Peyer's patch (tissue), 4 donors: ENCODE data around the gene MACROD2. TPM values are rescaled to one million over a fixed set of nuclear protein-coding genes. Genes with fewer than 3 reads are reported as not detected.

Experiments used
- DNase-seq, 3 donors: peaks; one replicate each; pipeline ENCODE4 v3.0.0-alpha.2; 2017 to 2019
- H3K27ac ChIP-seq, 4 donors: fragments of 200-600 bp; sonication (generic); one replicate each; pipeline ENCODE4 v1.5.1; 2016 to 2019
- H3K27me3 ChIP-seq, 2 donors: fragments of 200-600 bp; sonication (generic); one replicate each; pipeline ENCODE4 v1.5.1; 2019
- H3K36me3 ChIP-seq, 3 donors: fragments of 200-600 bp; sonication (generic); one replicate each; pipeline ENCODE4 v1.5.1; 2016 to 2019
- H3K4me1 ChIP-seq, 4 donors: fragments of 200-600 bp; sonication (generic); one replicate each; pipeline ENCODE4 v1.5.1; 2016 to 2019
- H3K4me3 ChIP-seq, 4 donors: fragments of 200-600 bp; sonication (generic); 1 replicate in 3 of 4; 2 replicates in 1 of 4; pipeline ENCODE4 v1.5.1; 2016 to 2019; ENCODE audit warnings: mild to moderate bottlenecking in 1 of 4
- H3K9me3 ChIP-seq, 4 donors: fragments of 200-600 bp; sonication (generic); one replicate each; pipeline ENCODE4 v1.5.1; 2016 to 2019; ENCODE audit warnings: mild to moderate bottlenecking in 1 of 4
- CTCF ChIP-seq, 6 experiments: fragments of 450-650 bp in 4 of 6; fragments of 200-600 bp in 2 of 6; sonication (generic) in 1 of 6; IDR thresholded peaks; one replicate each; pipeline ENCODE4 v1.5.1; 2017 to 2019; ENCODE audit warnings: antibody characterized with exemption in 6 of 6, mild to moderate bottlenecking in 3 of 6, moderate library complexity in 1 of 6
- POLR2A ChIP-seq, 2 donors: fragments of 450-650 bp; IDR thresholded peaks; one replicate each; pipeline ENCODE4 v1.5.1; 2017; ENCODE audit warnings: antibody characterized with exemption in 2 of 2, mild to moderate bottlenecking in 2 of 2, moderate library complexity in 2 of 2
- total RNA-seq, 4 donors: library from RNA; depleted of rRNA; stranded (reverse); fragments of >200 nt; gene quantifications; one replicate each; pipeline ENCODE4 v1.1.0, GENCODE V29; 2016

Gene MACROD2
- total RNA-seq, 4 donors from 2014 or later, result 2.5 to 10.7 (median 6.5) TPM

DNA sequence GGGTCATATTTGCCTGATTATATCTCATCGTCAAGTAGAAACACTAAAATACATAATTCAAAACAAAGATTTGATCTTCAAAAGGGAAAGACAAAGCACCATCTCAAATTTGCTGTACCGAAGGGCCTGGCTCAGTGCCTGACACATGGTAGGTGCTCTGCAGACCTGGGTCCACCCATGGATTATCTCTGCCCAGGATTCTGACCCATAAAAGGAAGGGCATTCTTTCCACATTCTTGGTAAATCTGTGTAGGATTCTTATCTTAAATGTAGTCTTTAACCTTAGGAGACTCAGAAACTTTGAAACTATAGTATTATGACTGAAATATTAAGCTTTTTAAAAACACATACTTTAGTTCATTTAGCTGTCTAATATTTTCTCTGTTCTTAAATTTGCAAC is 616.2 kb downstream of the MACROD2 start:
- no peaks in the 10 kb centered on the region for H3K36me3 ChIP-seq
- H3K27ac ChIP-seq, result no peak overlapping the region
- H3K9me3 ChIP-seq, result no peaks in the 10 kb centered on the region
- H3K27me3 ChIP-seq, result no peaks in the 10 kb centered on the region
- no peak overlapping the region for H3K4me3 ChIP-seq
- DNase-seq, result no peak
- H3K4me1 ChIP-seq, result no peaks in the 10 kb centered on the region
- no peak for TF ChIP-seq POLR2A (IDR thresholded peaks at IDR 0.05)
- no peak for TF ChIP-seq CTCF (IDR thresholded peaks at IDR 0.05)

DNA sequence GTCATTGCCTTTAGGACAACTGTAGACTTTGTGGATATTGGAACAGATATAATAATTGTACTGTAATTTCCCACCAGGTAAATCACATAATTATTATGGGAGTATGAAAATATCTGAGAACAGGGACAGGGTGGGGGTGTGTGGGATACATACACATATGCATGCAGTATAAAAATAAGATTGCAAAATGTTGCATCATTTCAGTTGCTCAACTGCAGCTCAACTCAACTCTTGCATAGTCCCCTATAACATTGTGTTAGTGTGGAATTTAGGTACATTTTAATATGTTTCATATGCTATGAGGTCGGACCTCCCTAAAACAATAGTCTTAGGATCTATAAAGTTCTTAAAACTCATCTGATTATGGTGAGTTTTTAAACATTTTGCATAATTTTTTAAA is 617.1 kb downstream of the MACROD2 start:
- no peak for TF ChIP-seq POLR2A (IDR thresholded peaks at IDR 0.05)
- TF ChIP-seq CTCF (IDR thresholded peaks at IDR 0.05), result no peak
- H3K4me1 ChIP-seq, result no peaks in the 10 kb centered on the region
- no peaks in the 10 kb centered on the region for H3K27me3 ChIP-seq
- no peaks in the 10 kb centered on the region for H3K9me3 ChIP-seq
- no peak for DNase-seq
- no peak overlapping the region for H3K4me3 ChIP-seq
- no peak overlapping the region for H3K27ac ChIP-seq
- no peaks in the 10 kb centered on the region for H3K36me3 ChIP-seq

GRCh38 chr20:14616003-14616402 is 620.7 kb downstream of the MACROD2 start:
- no peaks in the 10 kb centered on the region for H3K36me3 ChIP-seq
- no peaks in the 10 kb centered on the region for H3K9me3 ChIP-seq
- no peak overlapping the region for H3K4me3 ChIP-seq
- no peaks in the 10 kb centered on the region for H3K4me1 ChIP-seq
- no peaks in the 10 kb centered on the region for H3K27me3 ChIP-seq
- no peak for DNase-seq
- H3K27ac ChIP-seq, result no peak overlapping the region
- TF ChIP-seq POLR2A (IDR thresholded peaks at IDR 0.05), result no peak
- TF ChIP-seq CTCF (IDR thresholded peaks at IDR 0.05), result no peak

GRCh38 chr20:14617123-14617522 is 621.8 kb downstream of the MACROD2 start:
- H3K4me1 ChIP-seq, result no peaks in the 10 kb centered on the region
- H3K27me3 ChIP-seq, result no peaks in the 10 kb centered on the region
- no peak for TF ChIP-seq CTCF (IDR thresholded peaks at IDR 0.05)
- no peak for TF ChIP-seq POLR2A (IDR thresholded peaks at IDR 0.05)
- H3K4me3 ChIP-seq, result no peak overlapping the region
- no peak overlapping the region for H3K27ac ChIP-seq
- H3K36me3 ChIP-seq, result no peaks in the 10 kb centered on the region
- H3K9me3 ChIP-seq, result no peaks in the 10 kb centered on the region
- no peak for DNase-seq

GRCh38 chr20:14619411-14619810 is 624.1 kb downstream of the MACROD2 start:
- no peaks in the 10 kb centered on the region for H3K36me3 ChIP-seq
- no peak overlapping the region for H3K4me3 ChIP-seq
- H3K27me3 ChIP-seq, result no peaks in the 10 kb centered on the region
- TF ChIP-seq POLR2A (IDR thresholded peaks at IDR 0.05), result no peak
- TF ChIP-seq CTCF (IDR thresholded peaks at IDR 0.05), result no peak
- no peaks in the 10 kb centered on the region for H3K9me3 ChIP-seq
- H3K27ac ChIP-seq, result no peak overlapping the region
- DNase-seq, result no peak
- H3K4me1 ChIP-seq, result no peaks in the 10 kb centered on the region

GRCh38 chr20:14622796-14623195 is 627.5 kb downstream of the MACROD2 start:
- no peak for DNase-seq
- H3K9me3 ChIP-seq, result no peaks in the 10 kb centered on the region
- no peaks in the 10 kb centered on the region for H3K27me3 ChIP-seq
- H3K36me3 ChIP-seq, result no peaks in the 10 kb centered on the region
- no peak overlapping the region for H3K27ac ChIP-seq
- TF ChIP-seq CTCF (IDR thresholded peaks at IDR 0.05), result peak in 1 of 6 experiments; percentile 6
- no peak for TF ChIP-seq POLR2A (IDR thresholded peaks at IDR 0.05)
- no peak overlapping the region for H3K4me3 ChIP-seq
- H3K4me1 ChIP-seq, result no peaks in the 10 kb centered on the region
